Measurements from ENCODE around the gene KERA.

Gene KERA

DNA sequence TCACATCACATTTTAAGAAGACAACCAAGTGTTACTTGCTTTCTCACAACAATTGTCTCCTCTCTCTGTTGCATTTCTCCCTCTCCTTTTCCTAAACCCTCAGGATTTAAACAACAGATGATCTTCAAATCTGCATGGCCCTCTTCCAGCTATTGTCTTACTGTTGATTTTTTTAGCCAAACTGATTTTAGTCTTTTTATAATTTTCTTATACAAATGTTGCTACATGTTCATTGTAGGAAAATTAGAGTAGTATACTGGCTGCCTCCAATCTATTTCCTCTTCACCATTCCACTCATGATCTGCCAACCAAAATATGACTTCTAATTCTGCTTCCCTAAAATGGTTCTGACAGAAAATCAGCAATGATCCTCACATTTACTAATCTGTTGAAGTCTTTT lies 1.4 kb upstream of the KERA start:
- no peak for DNase-seq (ENCODE audit: low read depth)
- no peak for TF ChIP-seq CTCF (conservative IDR thresholded peaks at IDR 0.05; ENCODE audit: low read depth, low read length)
- H3K4me3 ChIP-seq (ENCODE audit: low read length): no peak overlapping the region

GRCh38 chr12:91058786-91059185 lies 962 bp upstream of the KERA start:
- no peak for TF ChIP-seq CTCF (conservative IDR thresholded peaks at IDR 0.05; ENCODE audit: low read depth, low read length)
- peak; percentile 27 for DNase-seq (ENCODE audit: low read depth)
- no peak overlapping the region for H3K4me3 ChIP-seq (ENCODE audit: low read length)

GRCh38 chr12:91056488-91056887 lies 1.3 kb downstream of the KERA start:
- no peak overlapping the region for H3K4me3 ChIP-seq (ENCODE audit: low read length)
- no peak for DNase-seq (ENCODE audit: low read depth)
- no peak for TF ChIP-seq CTCF (conservative IDR thresholded peaks at IDR 0.05; ENCODE audit: low read depth, low read length)

GRCh38 chr12:91055976-91056375 lies 1.8 kb downstream of the KERA start:
- no peak for DNase-seq (ENCODE audit: low read depth)
- TF ChIP-seq CTCF (conservative IDR thresholded peaks at IDR 0.05; ENCODE audit: low read depth, low read length): no peak
- no peak overlapping the region for H3K4me3 ChIP-seq (ENCODE audit: low read length)

DNA sequence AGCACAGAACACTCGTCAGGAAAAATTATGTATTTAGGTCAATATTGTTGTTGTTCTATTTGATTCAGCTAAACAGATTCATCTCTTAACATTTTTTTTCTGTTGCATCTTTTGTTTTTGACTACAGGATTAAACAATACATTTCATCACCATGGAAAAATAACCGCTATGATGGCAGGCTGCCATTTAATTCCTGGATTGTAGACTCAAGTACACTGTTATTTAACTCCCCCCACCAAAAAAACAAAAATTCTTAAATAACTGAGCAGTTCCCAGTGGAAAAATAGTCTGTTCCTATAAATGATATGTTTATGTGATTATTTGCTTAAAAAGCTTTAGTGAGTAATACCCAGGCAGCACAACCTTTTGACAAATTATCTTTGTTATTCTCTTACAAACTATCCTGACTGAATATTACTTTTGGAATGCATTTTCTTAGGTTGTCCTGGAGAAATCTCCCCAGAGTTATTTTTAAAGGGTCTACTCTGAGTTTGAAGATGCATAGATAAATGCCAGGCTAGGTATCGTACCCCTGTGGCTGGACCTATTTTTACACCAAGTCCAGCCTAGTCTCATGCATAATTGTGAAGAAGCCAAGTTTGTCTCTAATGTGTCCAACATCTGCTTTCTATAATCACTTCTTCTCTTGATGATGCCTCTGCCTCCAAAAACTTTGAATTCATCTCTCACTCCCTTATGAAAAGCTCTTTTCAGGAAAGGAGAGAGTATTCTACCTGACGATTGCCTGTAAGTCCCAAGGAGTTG lies 3.7 kb downstream of the KERA start:
- DNase-seq (ENCODE audit: low read depth): peak; percentile 71
- no peak for TF ChIP-seq CTCF (conservative IDR thresholded peaks at IDR 0.05; ENCODE audit: low read depth, low read length)
- no peak overlapping the region for H3K4me3 ChIP-seq (ENCODE audit: low read length)

- DNase-seq (ENCODE audit: low read depth): no peak
- no peak for TF ChIP-seq CTCF (conservative IDR thresholded peaks at IDR 0.05; ENCODE audit: low read depth, low read length)
- H3K4me3 ChIP-seq (ENCODE audit: low read length): no peak overlapping the region
Measured at GRCh38 chr12:91052026-91052425, 5.8 kb downstream of the KERA start.

DNA sequence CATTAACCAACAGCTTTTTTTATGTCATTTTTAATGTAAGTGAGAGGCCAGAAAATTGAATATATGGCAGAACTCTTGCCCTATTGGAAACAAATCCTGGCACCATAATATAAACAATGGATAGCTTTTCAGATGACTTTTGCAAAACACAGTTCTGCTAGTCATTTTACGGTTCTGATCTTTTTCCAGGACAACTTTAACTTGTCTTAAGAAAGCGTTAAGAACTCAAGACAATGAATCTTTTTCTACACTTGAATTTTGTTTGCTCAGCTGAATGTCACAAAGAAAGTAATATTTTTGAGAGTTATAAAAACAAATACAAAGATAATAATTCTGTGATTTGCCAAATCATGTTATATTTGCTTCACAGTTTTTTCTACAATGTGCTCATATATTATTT lies 13.2 kb downstream of the KERA start:
- H3K4me3 ChIP-seq (ENCODE audit: low read length): no peak overlapping the region
- TF ChIP-seq CTCF (conservative IDR thresholded peaks at IDR 0.05; ENCODE audit: low read depth, low read length): no peak
- DNase-seq (ENCODE audit: low read depth): no peak
